GM21723 (cell line): Measurements from ENCODE around the gene PYGB.

ENCODE experiments used
- ATAC-seq: cut with Tn5 transposase; IDR thresholded peaks from one replicate; pipeline ENCODE4 v1.9.1; 2021; ENCODE audit warnings: mild to moderate bottlenecking, moderate library complexity; ENCODE audit not compliant: unreplicated experiment

PYGB gene

GRCh38 chr20:25247956-25248785 lies at the start of gene PYGB:
PYGB (plus strand) TSS chr20:25248085; CDS start chr20:25248179, 94 bp downstream.
- ATAC-seq = peak; percentile 65

- ATAC-seq = no peak
Observed at GRCh38 chr20:25198663-25199383, 49.1 kb upstream of the PYGB start.

- no peak for ATAC-seq
Observed at GRCh38 chr20:25199473-25200260, 48.2 kb upstream of the PYGB start.

- ATAC-seq = no peak
Observed at GRCh38 chr20:25203089-25203488, 44.8 kb upstream of the PYGB start.

GRCh38 chr20:25203871-25204320 lies 44.0 kb upstream of the PYGB start:
- ATAC-seq = no peak

GRCh38 chr20:25204550-25205276 lies 43.2 kb upstream of the PYGB start:
- ATAC-seq = no peak

GRCh38 chr20:25205277-25206062 lies 42.4 kb upstream of the PYGB start:
- ATAC-seq = no peak

GRCh38 chr20:25206063-25206403 lies 41.9 kb upstream of the PYGB start:
- ATAC-seq = no peak

GRCh38 chr20:25206548-25206947 lies 41.3 kb upstream of the PYGB start:
- no peak for ATAC-seq

- no peak for ATAC-seq
Observed at GRCh38 chr20:25207149-25207959, 40.5 kb upstream of the PYGB start.

GRCh38 chr20:25207960-25208534 lies 39.8 kb upstream of the PYGB start:
- ATAC-seq = no peak

GRCh38 chr20:25209400-25209799 lies 38.5 kb upstream of the PYGB start:
- ATAC-seq = no peak

- ATAC-seq = no peak
Observed at GRCh38 chr20:25209911-25210310, 38.0 kb upstream of the PYGB start.

GRCh38 chr20:25211273-25211672 lies 36.6 kb upstream of the PYGB start:
- no peak for ATAC-seq

- ATAC-seq = no peak
Observed at GRCh38 chr20:25212242-25212641, 35.6 kb upstream of the PYGB start.

GRCh38 chr20:25213566-25214425 lies 34.1 kb upstream of the PYGB start:
- no peak for ATAC-seq

GRCh38 chr20:25214426-25214790 lies 33.5 kb upstream of the PYGB start:
- ATAC-seq = no peak

- no peak for ATAC-seq
Observed at GRCh38 chr20:25214819-25215218, 33.1 kb upstream of the PYGB start.
